HEK293 (cell line): ENCODE measurements around the gene S100A8.

Experiments used
- CTCF ChIA-PET: fragments of 350-600 bp; formaldehyde crosslinking; extraction: SDS; loops from one replicate; lab custom pipeline; 2021; ENCODE audit warnings: antibody characterized with exemption; lab: Yijun Ruan, JAX
- POLR2A ChIA-PET: fragments of 300-600 bp; formaldehyde crosslinking; extraction: SDS; loops from one replicate; lab custom pipeline; 2020; ENCODE audit warnings: antibody characterized with exemption, inconsistent platforms; lab: Yijun Ruan, JAX
- H3K27ac ChIP-seq: fragments of 200-500 bp; sonication (Bioruptor generic); 2 replicates; pipeline ENCODE4 v1.5.1; 2014; ENCODE audit warnings: low read depth, low read length, control low read depth, inconsistent platforms; ENCODE audit errors: extremely low read depth
- H3K36me3 ChIP-seq, 2 experiments: fragments of 200-500 bp in 1 of 2; sonication (Bioruptor generic) in 1 of 2; 1 replicate in 1 of 2; 2 replicates in 1 of 2; pipeline ENCODE4 v1.5.1; 2014 to 2017; ENCODE audit warnings: inconsistent platforms in 2 of 2, low read length in 2 of 2; ENCODE audit not compliant: control insufficient read depth in 2 of 2, insufficient read depth in 1 of 2
- H3K4me1 ChIP-seq: fragments of 200-500 bp; sonication (Bioruptor generic); 2 replicates; pipeline ENCODE4 v1.5.1; 2014; ENCODE audit warnings: mild to moderate bottlenecking, low read length, inconsistent platforms; ENCODE audit not compliant: control insufficient read depth, insufficient read depth
- H3K4me3 ChIP-seq: 2 replicates; pipeline ENCODE4 v1.5.1; 2011; ENCODE audit warnings: low read depth, mild to moderate bottlenecking, control low read depth, low read length, moderate library complexity
- H3K9me3 ChIP-seq: fragments of 200-500 bp; sonication (Bioruptor generic); 2 replicates; pipeline ENCODE4 v1.5.1; 2014; ENCODE audit warnings: low read depth, low read length, inconsistent platforms; ENCODE audit not compliant: control insufficient read depth, insufficient read depth
- EGR2 ChIP-seq: fragments of 450-650 bp; formaldehyde crosslinking; IDR thresholded peaks from 2 replicates; pipeline ENCODE4 v1.5.1; 2016; ENCODE audit warnings: low read depth, missing biosample characterization, missing genetic modification characterization
- HOXD13 ChIP-seq: sonication (generic); formaldehyde crosslinking; IDR thresholded peaks from 2 replicates; pipeline ENCODE4 v1.8.0; 2022; ENCODE audit warnings: missing genetic modification reagents, borderline replicate concordance
- KLF10 ChIP-seq: fragments of 450-650 bp; IDR thresholded peaks from 2 replicates; pipeline ENCODE4 v1.5.1; 2018; ENCODE audit warnings: missing biosample characterization, mild to moderate bottlenecking, missing genetic modification characterization
- MEIS1 ChIP-seq: sonication (generic); formaldehyde crosslinking; IDR thresholded peaks from 2 replicates; pipeline ENCODE4 v1.8.1; 2022; ENCODE audit warnings: missing genetic modification reagents, mild to moderate bottlenecking, borderline replicate concordance
- OSR2 ChIP-seq: fragments of 450-650 bp; formaldehyde crosslinking; IDR thresholded peaks from 2 replicates; pipeline ENCODE4 v1.5.1; 2016; ENCODE audit warnings: missing biosample characterization, missing genetic modification characterization
- WT1 ChIP-seq: fragments of 450-650 bp; formaldehyde crosslinking; IDR thresholded peaks from 2 replicates; pipeline ENCODE4 v1.5.1; 2016; ENCODE audit warnings: missing biosample characterization, missing genetic modification characterization
- ZFP37 ChIP-seq: fragments of 450-650 bp; formaldehyde crosslinking; IDR thresholded peaks from 2 replicates; pipeline ENCODE4 v1.5.1; 2016; ENCODE audit warnings: missing biosample characterization, missing genetic modification characterization
- ZFP41 ChIP-seq: fragments of 450-650 bp; formaldehyde crosslinking; IDR thresholded peaks from 2 replicates; pipeline ENCODE4 v1.5.1; 2016; ENCODE audit warnings: missing biosample characterization, missing genetic modification characterization, borderline replicate concordance
- ZNF16 ChIP-seq: fragments of 450-650 bp; formaldehyde crosslinking; IDR thresholded peaks from 2 replicates; pipeline ENCODE4 v1.5.1; 2016; ENCODE audit warnings: low read depth, missing biosample characterization, missing genetic modification characterization
- ZNF239 ChIP-seq: fragments of 450-650 bp; formaldehyde crosslinking; IDR thresholded peaks from 2 replicates; pipeline ENCODE4 v1.5.1; 2016; ENCODE audit warnings: missing biosample characterization, missing genetic modification characterization
- ZNF274 ChIP-seq, 2 experiments: fragments of 200-500 bp in 1 of 2; fragments of 450-650 bp in 1 of 2; sonication (Bioruptor generic) in 1 of 2; formaldehyde crosslinking in 1 of 2; IDR thresholded peaks; 2 replicates each; pipeline versions ENCODE4 v1.5.1 to v1.6.1; 2014 to 2016; ENCODE audit warnings: borderline replicate concordance in 1 of 2, inconsistent platforms in 1 of 2, low read length in 1 of 2, missing biosample characterization in 1 of 2, missing genetic modification characterization in 1 of 2
- ZNF311 ChIP-seq: fragments of 450-650 bp; formaldehyde crosslinking; IDR thresholded peaks from 2 replicates; pipeline ENCODE4 v1.5.1; 2017; ENCODE audit warnings: missing biosample characterization, missing genetic modification characterization, borderline replicate concordance
- ZNF362 ChIP-seq: fragments of 450-650 bp; formaldehyde crosslinking; IDR thresholded peaks from 2 replicates; pipeline ENCODE4 v1.5.1; 2016; ENCODE audit warnings: missing biosample characterization, missing genetic modification characterization
- ZNF394 ChIP-seq: fragments of 450-650 bp; formaldehyde crosslinking; IDR thresholded peaks from 2 replicates; pipeline ENCODE4 v1.5.1; 2016; ENCODE audit warnings: missing biosample characterization, missing genetic modification characterization, mild to moderate bottlenecking, moderate library complexity, borderline replicate concordance
- ZNF501 ChIP-seq: fragments of 450-650 bp; formaldehyde crosslinking; IDR thresholded peaks from 2 replicates; pipeline ENCODE4 v1.5.1; 2016; ENCODE audit warnings: missing biosample characterization, missing genetic modification characterization
- ZNF544 ChIP-seq: fragments of 450-650 bp; formaldehyde crosslinking; IDR thresholded peaks from 2 replicates; pipeline ENCODE4 v1.5.0; 2017; ENCODE audit warnings: missing biosample characterization, missing genetic modification characterization
- ZNF747 ChIP-seq: fragments of 450-650 bp; formaldehyde crosslinking; IDR thresholded peaks from 2 replicates; pipeline ENCODE4 v1.5.1; 2016; ENCODE audit warnings: missing biosample characterization, missing genetic modification characterization
- ZSCAN30 ChIP-seq: fragments of 450-650 bp; IDR thresholded peaks from 2 replicates; pipeline ENCODE4 v1.5.1; 2018; ENCODE audit warnings: missing biosample characterization, mild to moderate bottlenecking, missing genetic modification characterization, moderate library complexity
- ZXDB ChIP-seq: fragments of 450-650 bp; formaldehyde crosslinking; IDR thresholded peaks from 2 replicates; pipeline ENCODE4 v1.5.1; 2016; ENCODE audit warnings: missing biosample characterization, missing genetic modification characterization
- TF ChIP-seq, protein P1 (sequence below): fragments of 450-650 bp; formaldehyde crosslinking; IDR thresholded peaks from 2 replicates; pipeline ENCODE4 v1.5.1; 2016; ENCODE audit warnings: missing biosample characterization, missing genetic modification characterization

S100A8 gene

GRCh38 chr1:153404086-153404635, 13.3 kb upstream of the S100A8 start (continued):
- TF ChIP-seq, protein P1, sequence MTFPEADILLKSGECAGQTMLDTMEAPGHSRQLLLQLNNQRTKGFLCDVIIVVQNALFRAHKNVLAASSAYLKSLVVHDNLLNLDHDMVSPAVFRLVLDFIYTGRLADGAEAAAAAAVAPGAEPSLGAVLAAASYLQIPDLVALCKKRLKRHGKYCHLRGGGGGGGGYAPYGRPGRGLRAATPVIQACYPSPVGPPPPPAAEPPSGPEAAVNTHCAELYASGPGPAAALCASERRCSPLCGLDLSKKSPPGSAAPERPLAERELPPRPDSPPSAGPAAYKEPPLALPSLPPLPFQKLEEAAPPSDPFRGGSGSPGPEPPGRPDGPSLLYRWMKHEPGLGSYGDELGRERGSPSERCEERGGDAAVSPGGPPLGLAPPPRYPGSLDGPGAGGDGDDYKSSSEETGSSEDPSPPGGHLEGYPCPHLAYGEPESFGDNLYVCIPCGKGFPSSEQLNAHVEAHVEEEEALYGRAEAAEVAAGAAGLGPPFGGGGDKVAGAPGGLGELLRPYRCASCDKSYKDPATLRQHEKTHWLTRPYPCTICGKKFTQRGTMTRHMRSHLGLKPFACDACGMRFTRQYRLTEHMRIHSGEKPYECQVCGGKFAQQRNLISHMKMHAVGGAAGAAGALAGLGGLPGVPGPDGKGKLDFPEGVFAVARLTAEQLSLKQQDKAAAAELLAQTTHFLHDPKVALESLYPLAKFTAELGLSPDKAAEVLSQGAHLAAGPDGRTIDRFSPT (tag by site-specific recombination) = no peak

GRCh38 chr1:153403421-153404085, 12.7 kb upstream of the S100A8 start:
- Histone ChIP-seq H3K27ac (no peak overlapping the region), H3K36me3 (no peaks in the 10 kb centered on the region), H3K4me3 (no peak overlapping the region), H3K4me1 (no peaks in the 10 kb centered on the region), H3K9me3 (no peaks in the 10 kb centered on the region)
- TF ChIP-seq ZNF544 (tag by site-specific recombination) (no peak), HOXD13 (CRISPR knock-in tag) (no peak), ZNF394 (tag by site-specific recombination) (no peak), ZXDB (tag by site-specific recombination) (no peak), ZFP37 (tag by site-specific recombination) (no peak)
- ChIA-PET CTCF (interaction anchor here (0.6 to 1.0 kb wide), 5 partner anchors 45 to 176 kb away, joined by 3 to 4 read pairs (median 3); no protein-coding TSS in a partner anchor), POLR2A (no interaction called here)

DNA sequence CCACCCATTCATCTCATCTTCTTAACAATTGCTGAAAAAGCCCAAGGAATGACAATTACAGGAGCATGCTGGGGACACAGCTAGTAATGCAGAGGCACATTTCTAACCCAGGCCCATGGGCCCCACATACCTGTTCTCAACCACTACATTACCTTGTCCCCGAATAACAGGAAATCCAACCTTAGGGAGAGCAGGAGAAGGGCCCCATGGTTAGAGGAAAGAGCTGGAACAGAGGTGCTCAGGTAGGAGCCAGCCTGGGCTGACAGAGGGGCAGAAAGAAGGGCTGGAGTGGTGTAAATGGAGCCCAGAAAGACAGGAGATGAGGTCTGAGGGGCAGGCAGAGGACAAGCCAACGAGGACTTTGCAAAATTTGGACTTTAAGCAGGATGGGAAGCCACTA, 11.4 kb upstream of the S100A8 start:
- H3K4me1 ChIP-seq = no peaks in the 10 kb centered on the region
- H3K36me3 ChIP-seq = no peaks in the 10 kb centered on the region
- no peak overlapping the region for H3K27ac ChIP-seq
- CTCF ChIA-PET = interaction anchor here (0.6 to 1.1 kb wide), 3 partner anchors 47 to 58 kb away, joined by 3 to 4 read pairs (median 3); partner anchors contain the start of gene S100A7
- no peaks in the 10 kb centered on the region for H3K9me3 ChIP-seq
- TF ChIP-seq ZFP41 (tag by site-specific recombination) = no peak
- TF ChIP-seq ZNF16 = no peak
- TF ChIP-seq KLF10 (tag by site-specific recombination) = no peak
- no peak for TF ChIP-seq ZSCAN30 (tag by site-specific recombination)
- no peak for TF ChIP-seq ZNF362 (tag by site-specific recombination)
- TF ChIP-seq ZNF274 (IDR thresholded peaks at IDR 0.05; ENCODE audit: low read length) = no peak
- no peak for TF ChIP-seq ZNF274 (tag by site-specific recombination; IDR thresholded peaks at IDR 0.05; ENCODE audit: borderline replicate concordance)
- TF ChIP-seq MEIS1 (CRISPR knock-in tag) = no peak
- no peak for TF ChIP-seq ZNF311 (tag by site-specific recombination)
- TF ChIP-seq EGR2 (tag by site-specific recombination) = no peak
- TF ChIP-seq ZNF501 (tag by site-specific recombination) = no peak
- TF ChIP-seq WT1 = no peak
- TF ChIP-seq OSR2 (tag by site-specific recombination) = no peak
- no peak for TF ChIP-seq ZNF747 (tag by site-specific recombination)
- TF ChIP-seq ZNF239 (tag by site-specific recombination) = no peak
- POLR2A ChIA-PET = no interaction called here
- no peak overlapping the region for H3K4me3 ChIP-seq
